ENCODE results near the gene TCOF1.

TCOF1 gene, protein sequence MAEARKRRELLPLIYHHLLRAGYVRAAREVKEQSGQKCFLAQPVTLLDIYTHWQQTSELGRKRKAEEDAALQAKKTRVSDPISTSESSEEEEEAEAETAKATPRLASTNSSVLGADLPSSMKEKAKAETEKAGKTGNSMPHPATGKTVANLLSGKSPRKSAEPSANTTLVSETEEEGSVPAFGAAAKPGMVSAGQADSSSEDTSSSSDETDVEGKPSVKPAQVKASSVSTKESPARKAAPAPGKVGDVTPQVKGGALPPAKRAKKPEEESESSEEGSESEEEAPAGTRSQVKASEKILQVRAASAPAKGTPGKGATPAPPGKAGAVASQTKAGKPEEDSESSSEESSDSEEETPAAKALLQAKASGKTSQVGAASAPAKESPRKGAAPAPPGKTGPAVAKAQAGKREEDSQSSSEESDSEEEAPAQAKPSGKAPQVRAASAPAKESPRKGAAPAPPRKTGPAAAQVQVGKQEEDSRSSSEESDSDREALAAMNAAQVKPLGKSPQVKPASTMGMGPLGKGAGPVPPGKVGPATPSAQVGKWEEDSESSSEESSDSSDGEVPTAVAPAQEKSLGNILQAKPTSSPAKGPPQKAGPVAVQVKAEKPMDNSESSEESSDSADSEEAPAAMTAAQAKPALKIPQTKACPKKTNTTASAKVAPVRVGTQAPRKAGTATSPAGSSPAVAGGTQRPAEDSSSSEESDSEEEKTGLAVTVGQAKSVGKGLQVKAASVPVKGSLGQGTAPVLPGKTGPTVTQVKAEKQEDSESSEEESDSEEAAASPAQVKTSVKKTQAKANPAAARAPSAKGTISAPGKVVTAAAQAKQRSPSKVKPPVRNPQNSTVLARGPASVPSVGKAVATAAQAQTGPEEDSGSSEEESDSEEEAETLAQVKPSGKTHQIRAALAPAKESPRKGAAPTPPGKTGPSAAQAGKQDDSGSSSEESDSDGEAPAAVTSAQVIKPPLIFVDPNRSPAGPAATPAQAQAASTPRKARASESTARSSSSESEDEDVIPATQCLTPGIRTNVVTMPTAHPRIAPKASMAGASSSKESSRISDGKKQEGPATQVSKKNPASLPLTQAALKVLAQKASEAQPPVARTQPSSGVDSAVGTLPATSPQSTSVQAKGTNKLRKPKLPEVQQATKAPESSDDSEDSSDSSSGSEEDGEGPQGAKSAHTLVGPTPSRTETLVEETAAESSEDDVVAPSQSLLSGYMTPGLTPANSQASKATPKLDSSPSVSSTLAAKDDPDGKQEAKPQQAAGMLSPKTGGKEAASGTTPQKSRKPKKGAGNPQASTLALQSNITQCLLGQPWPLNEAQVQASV (N-terminal part only)

DNA sequence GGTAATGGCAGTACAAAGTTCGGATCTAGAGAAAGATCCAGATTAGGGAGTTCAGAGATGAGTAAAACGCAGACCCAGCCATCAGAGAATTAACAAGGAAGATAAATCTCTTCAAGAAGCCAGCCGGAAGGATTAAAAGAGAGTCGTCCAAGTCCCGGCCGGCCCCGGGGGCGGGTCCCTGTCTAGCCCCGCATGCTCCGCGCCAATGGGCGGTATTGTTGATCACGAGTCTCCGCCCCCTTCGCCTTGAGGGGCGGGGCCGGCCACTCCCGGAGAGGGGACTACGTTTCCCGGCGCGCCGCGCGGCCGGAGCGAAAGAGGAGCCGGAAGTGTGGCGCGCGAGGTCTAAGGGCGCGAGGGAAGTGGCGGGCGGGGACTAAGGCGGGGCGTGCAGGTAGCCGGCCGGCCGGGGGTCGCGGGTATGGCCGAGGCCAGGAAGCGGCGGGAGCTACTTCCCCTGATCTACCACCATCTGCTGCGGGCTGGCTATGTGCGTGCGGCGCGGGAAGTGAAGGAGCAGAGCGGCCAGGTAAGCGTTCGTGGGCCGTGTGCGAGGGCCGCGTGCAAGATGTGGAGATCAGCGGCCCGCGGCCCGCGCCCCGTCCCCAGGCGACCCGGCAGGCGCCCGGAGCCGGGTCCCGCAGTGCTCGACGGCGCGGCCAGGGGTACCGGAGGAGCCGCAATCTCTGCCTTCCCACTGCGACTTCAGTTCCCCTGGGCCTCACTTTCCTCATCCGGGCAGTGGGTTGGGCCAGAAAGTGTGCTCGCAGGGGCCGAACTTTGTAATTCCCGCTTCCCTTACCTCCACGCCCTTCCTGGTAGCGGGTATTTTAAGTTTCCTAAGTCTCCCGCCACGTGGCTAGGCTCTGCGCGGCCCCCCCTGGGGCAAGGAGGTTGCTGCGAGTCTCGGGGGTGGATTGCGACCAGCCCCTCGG, at the start of gene TCOF1:
Gene TCOF1, plus strand, starts transcription at position 372 of the 935 bp plus-strand sequence. Its CDS starts 50 bp downstream, at position 422.
- peak; percentile 85 for DNase-seq

DNA sequence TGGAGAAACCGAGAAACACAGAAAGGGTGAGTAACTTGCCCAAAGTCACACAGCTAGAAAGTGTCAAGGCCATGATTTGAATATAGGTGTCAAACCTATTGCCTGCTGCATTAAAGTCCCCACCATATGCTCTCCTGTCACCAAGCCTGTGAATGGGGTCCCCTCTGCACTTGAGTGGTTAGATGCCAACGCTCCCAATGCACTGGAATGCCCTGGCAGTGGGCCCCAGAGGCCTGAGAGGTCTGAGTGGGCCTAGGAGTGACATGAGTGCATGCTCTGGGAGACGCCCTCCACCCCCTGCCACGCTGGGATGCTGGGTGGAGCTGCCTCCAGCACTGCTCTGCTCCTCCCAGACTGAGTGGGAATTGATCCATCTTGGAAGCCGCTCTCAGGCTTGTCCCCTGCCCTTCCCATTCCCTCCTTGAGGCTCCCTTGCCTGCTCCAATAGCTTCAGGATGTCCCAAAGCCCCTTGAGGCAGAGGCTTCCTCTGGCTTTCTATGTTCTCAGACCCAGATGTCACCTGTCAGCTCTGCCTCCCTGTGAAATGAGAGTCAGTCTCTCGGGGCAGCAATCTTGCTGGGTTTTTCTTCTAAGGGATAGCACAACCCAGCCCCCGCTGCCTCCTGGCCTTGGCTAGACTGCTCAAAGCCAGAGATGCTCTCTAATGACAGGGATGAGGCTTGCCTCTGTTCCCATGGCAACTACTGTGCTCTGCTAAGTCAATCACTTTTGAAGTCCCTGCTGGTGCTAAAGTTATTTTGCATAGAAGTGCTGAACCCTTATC, 48.2 kb upstream of the TCOF1 start:
- DNase-seq, result no peak

DNA sequence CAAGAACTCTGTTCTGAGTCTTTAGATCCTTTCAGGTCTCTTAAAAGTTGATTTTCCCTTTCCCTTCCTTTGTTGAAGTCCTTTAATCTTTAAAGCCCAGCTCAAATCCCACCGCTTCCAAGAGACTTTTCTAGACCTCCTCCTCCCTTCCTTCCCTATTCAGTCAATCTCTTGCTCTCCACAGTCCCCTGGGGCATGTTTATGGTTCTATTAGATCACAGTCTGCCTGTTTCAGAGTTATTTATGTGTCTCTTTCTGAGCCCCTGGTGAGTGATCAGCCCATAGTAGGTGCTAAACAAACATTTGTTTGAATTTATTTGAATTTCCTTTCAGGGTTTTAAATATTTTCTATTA, 47.6 kb upstream of the TCOF1 start:
- DNase-seq, result no peak

DNA sequence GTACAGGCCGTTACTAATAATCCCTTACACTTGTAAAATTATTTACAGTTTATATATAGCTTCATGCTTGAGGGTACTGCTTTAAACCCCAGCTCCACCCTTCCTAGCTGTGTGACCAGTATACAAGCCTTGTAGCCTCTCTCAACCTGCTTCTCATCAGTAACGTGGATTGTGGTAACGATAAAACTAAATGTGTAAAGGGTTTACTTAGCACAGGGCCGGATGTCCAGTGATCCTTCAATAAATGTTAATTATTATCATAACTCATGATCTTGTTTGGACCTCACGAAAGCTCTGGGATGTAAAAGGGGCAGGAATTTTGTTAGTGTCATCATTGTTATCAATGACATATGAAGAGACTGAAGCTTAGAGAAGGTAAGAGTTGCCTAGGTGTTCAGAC, 47.3 kb upstream of the TCOF1 start:
- DNase-seq, result no peak

DNA sequence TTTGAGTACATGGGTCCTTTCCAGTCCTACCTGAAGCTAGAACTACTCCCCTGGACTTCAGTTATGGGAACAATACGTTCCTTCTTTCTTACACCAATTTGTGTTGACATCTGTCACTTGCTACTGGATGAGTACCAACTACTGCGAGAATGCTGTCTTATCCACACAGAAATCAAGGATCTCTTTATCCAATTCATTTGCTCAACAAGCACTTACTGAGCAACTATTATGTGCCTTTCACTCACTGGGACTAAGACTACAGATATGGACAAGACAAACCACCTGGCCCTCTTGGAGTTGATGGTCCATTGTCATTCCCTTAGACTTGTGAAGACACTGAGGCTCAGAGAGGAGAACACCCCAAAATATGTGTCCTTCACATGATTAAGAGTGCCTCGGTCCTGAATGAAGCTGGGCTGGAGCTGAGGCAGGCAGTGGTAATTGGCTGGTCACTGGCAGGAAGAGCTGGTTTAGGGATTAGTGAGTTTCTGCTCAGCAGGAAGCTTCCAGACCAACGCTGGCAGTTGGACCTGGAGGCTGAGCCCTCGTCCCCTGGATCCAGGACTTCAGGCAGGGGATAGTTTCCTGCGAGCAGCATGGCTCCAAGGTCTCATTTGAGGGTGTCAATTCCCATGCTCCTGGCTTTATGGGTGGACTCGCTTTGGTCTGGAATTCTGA, 46.3 kb upstream of the TCOF1 start:
- no peak for DNase-seq

DNA sequence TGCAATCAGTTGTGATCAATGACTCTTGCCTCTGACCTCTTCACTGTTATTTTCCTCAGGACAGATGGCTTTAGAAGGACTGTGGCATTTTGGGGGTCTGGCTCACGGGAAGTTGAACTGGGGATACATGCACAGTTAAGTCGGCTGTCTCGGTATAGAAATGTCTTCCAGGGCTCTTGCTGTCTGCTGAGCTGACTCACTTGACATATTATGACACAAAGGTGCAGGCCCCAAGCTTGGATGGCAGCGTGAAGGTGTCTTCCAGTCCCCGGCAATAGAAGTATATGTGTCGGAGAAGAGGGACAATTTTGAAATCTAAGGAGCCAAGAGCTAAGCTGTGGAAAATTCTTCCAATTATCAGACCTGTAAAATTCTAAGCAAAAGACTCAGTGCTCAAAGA, 45.0 kb upstream of the TCOF1 start:
- no peak for DNase-seq

DNA sequence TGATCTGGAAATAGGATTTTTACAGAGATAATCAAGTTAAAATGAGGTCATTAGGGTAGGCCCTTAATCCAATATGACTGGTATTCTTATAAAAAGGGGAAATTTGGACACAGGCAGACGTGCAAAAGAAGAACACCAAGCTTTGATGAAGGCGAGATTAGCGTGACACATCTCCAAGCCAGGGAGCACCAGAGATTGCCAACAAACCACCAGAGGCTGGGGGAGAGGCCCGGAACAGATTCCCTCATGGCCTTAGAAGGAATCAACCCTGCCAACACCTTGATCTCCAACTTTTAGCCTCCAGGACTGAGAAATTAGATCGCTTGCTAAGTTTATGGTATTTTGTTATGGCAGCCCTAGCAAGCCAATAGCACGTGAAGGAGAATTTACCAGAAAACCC, 44.0 kb upstream of the TCOF1 start:
- DNase-seq, result no peak

DNA sequence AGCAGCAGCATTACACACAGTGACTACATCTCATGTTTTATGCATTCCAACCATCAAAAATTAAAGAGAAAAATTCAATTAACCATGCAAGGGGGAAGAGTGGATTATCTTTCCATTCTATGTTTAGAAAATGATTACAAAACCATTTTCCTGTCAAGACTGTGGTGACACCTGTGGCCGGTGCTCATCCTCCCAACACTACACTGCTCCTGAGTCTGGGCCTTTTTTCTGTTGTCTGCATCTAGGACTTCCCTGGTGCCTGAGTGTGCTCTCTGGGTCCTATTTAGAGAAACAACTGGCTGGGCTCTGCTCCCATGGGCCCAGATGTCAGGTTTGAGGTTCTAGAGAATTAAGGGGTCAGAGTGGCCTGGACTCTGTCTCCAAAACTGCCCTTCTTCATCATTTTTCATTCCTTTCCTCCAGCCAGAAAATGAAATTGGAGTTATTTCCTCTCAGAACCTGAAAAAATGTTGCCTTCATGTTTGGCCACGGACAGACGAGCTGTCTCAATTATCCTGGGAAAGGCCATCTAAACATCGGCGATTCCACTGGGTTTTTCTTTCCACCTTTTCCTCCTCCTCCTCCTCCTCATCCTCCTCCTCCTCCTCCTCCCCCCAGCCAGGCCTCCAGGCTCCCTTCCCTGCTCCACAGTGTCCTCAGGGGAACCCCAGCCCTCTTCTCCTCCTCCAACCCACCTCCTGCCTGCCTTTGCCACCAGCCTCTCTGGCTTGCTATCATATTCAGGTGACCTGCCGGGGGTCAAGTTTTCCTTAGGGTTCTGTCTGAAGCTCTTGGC, 43.4 kb upstream of the TCOF1 start:
- no peak for DNase-seq

DNA sequence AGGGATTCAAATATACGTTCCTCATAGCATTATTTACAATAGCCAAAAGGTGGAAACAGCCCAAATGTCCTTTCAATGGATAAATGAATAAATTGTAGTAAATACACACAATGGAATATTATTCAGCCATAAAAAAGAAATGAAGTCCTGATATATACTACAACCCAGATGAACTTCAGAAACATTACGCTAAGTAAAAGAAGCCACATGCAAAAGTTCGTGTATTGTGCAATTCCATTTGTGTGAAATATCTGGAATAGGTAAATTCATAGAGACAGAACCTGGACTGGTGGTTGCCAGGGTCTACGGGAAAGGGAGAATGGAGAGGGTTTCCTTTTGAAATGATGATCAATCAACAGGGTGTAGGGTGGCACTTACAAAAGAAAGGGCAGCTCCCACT, 42.3 kb upstream of the TCOF1 start:
- DNase-seq, result no peak

DNA sequence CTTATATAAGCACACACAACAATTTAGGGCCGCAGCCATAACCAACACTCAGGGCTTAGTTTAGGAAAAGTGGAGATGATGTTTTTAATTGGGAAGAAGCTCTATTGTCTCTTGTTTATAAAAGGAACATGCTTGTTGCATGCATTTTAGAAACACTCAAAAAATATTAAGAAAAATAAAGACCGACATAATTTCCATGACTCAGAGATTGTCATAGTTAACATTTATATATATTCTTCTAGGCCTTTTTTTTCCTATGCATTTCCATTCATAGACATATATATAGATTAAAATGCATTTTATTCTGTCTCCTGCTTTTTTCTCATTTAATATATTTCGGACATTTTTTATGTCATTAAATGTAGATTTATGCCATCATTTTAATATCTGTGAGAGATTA, 41.2 kb upstream of the TCOF1 start:
- DNase-seq, result no peak

DNA sequence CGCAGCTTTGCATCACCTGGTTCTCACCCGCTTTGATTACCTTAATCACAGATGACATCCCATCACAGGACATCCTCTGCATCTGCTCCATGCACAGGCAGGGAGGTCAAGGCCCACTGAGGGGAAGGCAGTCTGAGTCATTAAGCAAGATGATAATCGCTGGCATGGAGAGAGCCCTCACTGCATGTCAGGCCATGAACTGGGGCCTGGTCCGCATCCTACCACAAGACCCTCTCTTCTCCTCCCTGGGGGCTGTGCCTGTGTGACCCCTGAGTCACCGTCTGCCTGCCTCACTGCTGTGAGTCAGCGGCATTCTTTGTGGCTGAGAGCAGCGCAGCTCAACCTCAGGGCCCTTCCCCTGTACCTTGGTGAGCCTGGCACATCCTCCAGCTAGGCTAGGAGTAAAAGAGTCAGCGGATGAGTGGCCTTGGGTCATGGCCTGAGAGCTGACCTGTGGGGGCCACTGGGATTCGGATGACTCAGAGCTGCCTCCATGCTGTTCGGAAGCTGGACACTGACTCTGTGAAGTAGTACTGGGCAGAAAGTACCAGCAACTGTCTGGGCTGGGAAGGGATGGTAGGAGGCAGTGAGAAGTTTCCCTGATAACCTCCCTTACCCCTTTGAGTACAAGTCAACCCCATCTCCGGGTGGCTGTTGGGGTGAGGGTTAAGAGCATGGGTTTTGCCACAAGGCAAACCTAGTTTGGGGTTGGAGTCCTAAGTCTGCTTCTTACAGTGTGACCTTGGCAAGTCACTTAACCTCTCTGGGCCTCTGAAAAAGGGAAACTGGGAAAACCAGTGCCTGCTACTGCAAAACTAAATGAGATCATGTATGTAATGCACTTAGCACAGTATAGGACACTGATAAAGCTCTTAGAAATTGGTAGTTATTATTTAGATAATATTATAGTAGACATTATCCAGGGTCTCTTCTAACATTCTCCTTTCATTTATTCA, 40.2 kb upstream of the TCOF1 start:
- no peak for DNase-seq

DNA sequence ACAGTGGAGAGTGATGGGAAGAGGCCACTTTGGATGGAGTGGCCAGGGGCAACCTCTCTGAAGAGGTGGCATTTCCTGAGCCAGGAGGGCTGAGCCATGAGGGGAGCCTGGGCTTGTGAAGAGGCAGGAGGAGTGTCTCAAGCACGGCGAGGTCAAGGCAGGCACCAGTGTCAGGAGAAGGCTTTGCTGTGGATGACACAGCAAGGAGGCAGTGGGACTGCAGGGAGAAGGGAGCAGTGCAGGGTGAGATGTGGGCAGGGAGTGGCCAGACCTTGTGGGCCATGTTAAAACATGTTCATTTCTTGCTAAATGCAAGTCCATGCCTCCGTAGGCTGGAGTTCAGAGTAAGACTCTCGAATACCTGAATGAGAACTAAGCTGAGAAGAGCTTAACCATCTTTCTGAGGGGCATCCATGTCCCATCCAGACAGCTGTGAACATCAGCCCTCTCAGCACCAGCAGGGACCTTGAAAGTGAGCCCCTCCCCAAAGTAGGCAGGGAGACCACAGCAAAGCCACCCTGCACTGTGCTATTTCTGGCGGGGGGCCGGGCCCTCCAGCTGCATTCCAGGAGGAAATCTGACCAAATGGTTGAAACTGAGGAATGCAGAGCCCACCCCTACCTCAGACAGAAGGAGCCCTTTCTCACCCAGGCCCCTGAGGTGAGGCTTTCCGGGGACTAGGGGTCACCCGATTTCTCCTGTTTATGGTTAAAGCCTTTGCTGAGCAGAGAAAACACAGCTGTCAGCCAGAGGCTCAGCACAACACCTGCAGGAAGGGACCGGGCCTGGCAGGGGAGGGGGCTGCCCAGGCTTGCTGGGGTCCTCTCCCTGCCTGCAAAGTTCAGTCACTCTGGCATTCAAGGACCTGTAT, 38.6 kb upstream of the TCOF1 start:
- no peak for DNase-seq

DNA sequence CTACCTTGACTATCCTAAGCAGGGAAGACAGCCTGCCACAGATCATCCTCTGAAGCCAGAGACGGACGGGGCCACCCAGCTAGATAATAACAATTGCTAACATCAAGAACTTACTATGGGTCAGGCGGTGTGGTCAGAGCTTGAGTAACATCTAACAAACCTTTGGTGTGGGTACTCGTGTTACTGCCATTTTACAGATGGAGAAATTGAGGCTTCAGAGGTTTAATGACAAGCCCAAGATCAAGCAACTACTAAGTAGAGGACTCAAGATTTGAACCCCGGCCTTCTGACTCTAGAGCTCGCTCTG, 38.1 kb upstream of the TCOF1 start:
- DNase-seq, result no peak

DNA sequence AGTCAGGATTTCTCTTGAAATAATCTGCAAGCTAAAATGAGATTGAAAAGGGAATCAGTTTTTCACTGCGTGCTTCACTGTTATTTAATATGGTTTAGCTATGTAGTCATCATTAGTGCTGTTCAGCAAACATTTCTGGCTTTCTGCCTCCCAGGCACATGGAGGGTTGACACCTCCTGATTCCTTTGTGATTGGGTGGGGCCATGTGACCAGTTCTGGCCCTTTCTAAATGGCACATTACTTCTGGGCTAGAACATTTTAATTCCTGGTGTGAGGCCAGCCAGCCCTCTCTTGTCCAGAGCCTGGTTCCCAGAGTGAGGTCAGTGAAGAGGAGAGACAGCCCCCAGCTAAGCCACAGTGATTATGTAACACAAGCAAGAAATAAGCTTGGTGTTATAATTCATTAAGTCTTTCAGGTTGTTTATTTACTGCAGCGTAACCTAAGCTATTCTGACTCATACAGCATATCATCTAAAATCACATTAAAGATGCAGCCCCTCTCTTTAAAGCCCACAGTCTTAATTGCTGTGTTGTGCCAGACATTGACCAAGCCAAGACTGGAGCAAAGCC, 37.4 kb upstream of the TCOF1 start:
- no peak for DNase-seq

DNA sequence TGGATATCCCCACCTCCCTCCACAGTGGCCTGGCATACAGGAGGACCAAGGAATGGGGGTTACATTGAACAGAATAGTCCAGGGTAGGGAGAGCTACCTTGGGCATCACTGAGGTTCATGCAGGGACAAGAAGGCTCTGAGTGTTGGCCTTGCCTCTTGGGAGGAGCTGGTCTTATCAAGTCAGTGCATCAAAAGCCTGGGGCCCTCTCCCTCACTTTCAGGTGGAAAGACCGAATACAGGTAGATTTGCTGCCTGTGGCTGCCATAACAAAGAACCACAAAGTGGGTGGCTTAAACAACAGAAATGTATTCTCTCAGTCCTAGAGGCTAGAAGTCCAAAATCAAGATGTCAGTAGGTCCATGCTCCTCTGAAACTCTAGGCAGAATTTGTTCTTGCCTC, 36.3 kb upstream of the TCOF1 start:
- no peak for DNase-seq

DNA sequence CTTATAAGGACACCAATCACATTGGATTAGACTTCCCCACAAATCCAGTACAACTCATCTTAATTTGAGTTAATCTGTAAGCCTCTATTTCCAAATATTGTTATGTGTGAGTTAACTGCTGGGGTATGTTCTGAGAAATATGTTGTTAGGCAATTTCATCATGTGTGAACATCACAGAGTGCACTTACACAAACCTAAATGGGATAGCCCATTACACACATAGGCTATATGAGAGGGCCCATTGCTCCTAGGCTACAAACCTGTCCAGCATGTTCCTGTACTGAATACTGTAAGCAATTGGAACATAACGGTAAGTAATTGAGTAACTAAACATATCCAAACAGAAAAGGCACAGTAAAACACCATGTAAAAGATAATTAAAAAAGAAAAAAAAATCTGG, 35.7 kb upstream of the TCOF1 start:
- no peak for DNase-seq

DNA sequence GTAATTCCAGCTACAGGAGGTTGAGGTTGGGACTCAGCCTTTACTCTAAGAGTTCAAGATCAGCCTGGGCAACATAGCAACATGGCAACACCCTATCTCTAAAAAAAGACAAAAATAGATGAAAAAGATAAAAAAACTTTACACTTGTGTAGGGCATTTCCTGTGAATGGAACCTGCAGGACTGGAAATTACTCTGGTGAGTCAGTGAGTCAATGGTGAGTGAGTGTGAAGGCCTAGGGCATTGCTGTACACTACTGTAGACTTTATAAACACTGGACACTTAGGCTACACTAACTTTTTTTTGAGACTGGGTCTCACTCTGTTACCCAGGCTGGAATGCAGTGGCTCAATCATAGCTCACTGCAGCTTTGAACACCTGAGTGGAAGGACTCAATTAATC, 35.3 kb upstream of the TCOF1 start:
- DNase-seq, result no peak
